Gastroesophageal sphincter (tissue), 4 donors: ENCODE data around the gene LHFPL5. TPM values are rescaled to one million over a fixed set of nuclear protein-coding genes. Genes with fewer than 3 reads are reported as not detected.

Experiments used
- ATAC-seq: fragments of 150-250 bp; one replicate; pipeline ENCODE4 v1.9.1; 2016; ENCODE audit warnings: mild to moderate bottlenecking, moderate library complexity
- H3K27ac ChIP-seq, 4 donors: fragments of 200-600 bp; sonication (generic) in 3 of 4; 1 replicate in 3 of 4; 2 replicates in 1 of 4; pipeline ENCODE4 v1.5.1; 2016 to 2019
- H3K27me3 ChIP-seq: fragments of 200-600 bp; sonication (generic); one replicate; pipeline ENCODE4 v1.5.1; 2019
- H3K36me3 ChIP-seq, 2 donors: fragments of 200-600 bp; sonication (generic); one replicate each; pipeline ENCODE4 v1.5.1; 2019; ENCODE audit warnings: control low read depth in 1 of 2
- H3K4me1 ChIP-seq, 3 donors: fragments of 200-600 bp; sonication (generic); 1 replicate in 2 of 3; 2 replicates in 1 of 3; pipeline ENCODE4 v1.5.1; 2016 to 2019; ENCODE audit warnings: control low read depth in 2 of 3
- H3K4me3 ChIP-seq, 2 donors: fragments of 200-600 bp; sonication (generic); one replicate each; pipeline ENCODE4 v1.5.1; 2019; ENCODE audit warnings: mild to moderate bottlenecking in 1 of 2, moderate library complexity in 1 of 2
- H3K9me3 ChIP-seq, 3 donors: fragments of 200-600 bp; sonication (generic); one replicate each; pipeline ENCODE4 v1.5.1; 2017 to 2019; ENCODE audit warnings: control low read depth in 2 of 3
- EP300 ChIP-seq: sonication (generic); formaldehyde crosslinking; IDR thresholded peaks from one replicate; pipeline ENCODE4 v1.6.1; 2017; ENCODE audit warnings: antibody characterized with exemption, mild to moderate bottlenecking
- POLR2A ChIP-seq, 2 donors: fragments of 450-650 bp; IDR thresholded peaks; one replicate each; pipeline ENCODE4 v1.6.1; 2017; ENCODE audit warnings: antibody characterized with exemption in 2 of 2, mild to moderate bottlenecking in 2 of 2, moderate library complexity in 1 of 2
- POLR2AphosphoS5 ChIP-seq: sonication (generic); formaldehyde crosslinking; IDR thresholded peaks from one replicate; pipeline ENCODE4 v1.6.1; 2017; ENCODE audit warnings: antibody characterized with exemption
- WGBS, 2 donors: methylation state at CpG; one replicate each; pipeline ENCODE4 v1.1.5; 2018; ENCODE audit warnings: low coverage in 1 of 2; 5-methylcytosine and 5-hydroxymethylcytosine counted together
- total RNA-seq, 4 donors: library from RNA; depleted of rRNA; stranded (reverse); fragments of >200 nt; gene quantifications; one replicate each; pipeline ENCODE4 v1.1.0, GENCODE V29; 2016
- TF ChIP-seq, protein P1 (sequence below), 4 experiments: fragments of 200-600 bp in 2 of 4; fragments of 450-650 bp in 2 of 4; sonication (generic) in 1 of 4; IDR thresholded peaks; one replicate each; pipeline ENCODE4 v1.5.1; 2017 to 2019; ENCODE audit warnings: antibody characterized with exemption in 4 of 4, mild to moderate bottlenecking in 2 of 4, moderate library complexity in 2 of 4

Gene LHFPL5
- total RNA-seq, 4 donors from 2014 or later, result not detected

DNA sequence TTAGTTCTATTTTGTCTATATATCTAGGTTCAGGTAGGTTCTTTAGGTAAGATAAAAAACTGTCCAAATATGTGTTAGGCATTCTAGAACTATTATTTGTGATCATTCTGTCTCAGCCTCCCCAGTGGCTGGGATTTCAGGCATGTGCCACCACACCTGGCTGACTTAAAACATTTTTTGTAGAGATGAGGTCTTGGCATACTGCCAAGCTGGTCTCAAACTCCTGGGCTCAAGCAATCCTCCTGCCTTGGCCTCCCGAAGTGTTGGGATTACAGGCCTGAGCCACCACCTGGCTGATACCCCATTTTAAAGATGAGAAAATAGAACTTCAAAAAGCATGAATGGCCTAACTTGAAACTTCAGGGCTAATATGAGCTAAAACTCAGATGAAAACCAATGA is 33.9 kb downstream of the LHFPL5 start:
- WGBS, 2 donors, result 38% methylated on average over 1 of the region's 1 CpG; no CpG with 5 or more reads in 1 of the 2 donors
- TF ChIP-seq EP300 (no peak), POLR2A (IDR thresholded peaks at IDR 0.05) (no peak), POLR2AphosphoS5 (no peak)
- TF ChIP-seq, protein P1, sequence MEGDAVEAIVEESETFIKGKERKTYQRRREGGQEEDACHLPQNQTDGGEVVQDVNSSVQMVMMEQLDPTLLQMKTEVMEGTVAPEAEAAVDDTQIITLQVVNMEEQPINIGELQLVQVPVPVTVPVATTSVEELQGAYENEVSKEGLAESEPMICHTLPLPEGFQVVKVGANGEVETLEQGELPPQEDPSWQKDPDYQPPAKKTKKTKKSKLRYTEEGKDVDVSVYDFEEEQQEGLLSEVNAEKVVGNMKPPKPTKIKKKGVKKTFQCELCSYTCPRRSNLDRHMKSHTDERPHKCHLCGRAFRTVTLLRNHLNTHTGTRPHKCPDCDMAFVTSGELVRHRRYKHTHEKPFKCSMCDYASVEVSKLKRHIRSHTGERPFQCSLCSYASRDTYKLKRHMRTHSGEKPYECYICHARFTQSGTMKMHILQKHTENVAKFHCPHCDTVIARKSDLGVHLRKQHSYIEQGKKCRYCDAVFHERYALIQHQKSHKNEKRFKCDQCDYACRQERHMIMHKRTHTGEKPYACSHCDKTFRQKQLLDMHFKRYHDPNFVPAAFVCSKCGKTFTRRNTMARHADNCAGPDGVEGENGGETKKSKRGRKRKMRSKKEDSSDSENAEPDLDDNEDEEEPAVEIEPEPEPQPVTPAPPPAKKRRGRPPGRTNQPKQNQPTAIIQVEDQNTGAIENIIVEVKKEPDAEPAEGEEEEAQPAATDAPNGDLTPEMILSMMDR (IDR thresholded peaks at IDR 0.05), result no peak

DNA sequence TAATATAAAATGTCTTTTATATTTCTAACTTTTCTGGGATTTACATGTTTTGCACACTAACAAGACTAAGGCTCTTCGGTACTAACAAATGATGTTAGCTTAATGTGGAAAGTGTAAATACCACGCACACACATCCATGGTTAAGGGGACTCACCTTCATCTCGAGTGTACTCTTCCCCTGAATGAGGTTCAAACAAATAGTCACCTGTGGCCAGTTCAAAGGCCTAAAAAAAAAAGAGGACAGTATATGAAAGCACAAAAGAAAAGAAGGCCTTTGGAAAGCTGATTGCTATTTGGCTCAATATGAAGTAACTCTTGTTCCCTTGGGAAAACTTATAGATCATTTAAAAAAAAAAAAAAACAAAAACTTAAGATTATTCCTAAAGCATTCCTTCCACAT is 37.2 kb downstream of the LHFPL5 start:
- ATAC-seq, result no peak
- Histone ChIP-seq H3K36me3 (peaks cover 0 to 68% of the 10 kb centered on the region in 2 donors), H3K27me3 (no peaks in the 10 kb centered on the region), H3K27ac (no peak overlapping the region), H3K4me1 (no peaks in the 10 kb centered on the region), H3K4me3 (no peak overlapping the region), H3K9me3 (no peaks in the 10 kb centered on the region)
- no peak for TF ChIP-seq POLR2A (IDR thresholded peaks at IDR 0.05)
- TF ChIP-seq EP300, result no peak
- no peak for TF ChIP-seq POLR2AphosphoS5
- 85 to 89% methylated on average over 3 of the region's 3 CpGs for WGBS, 2 donors

More for the DNA sequence above, 33.9 kb downstream of the LHFPL5 start:
- Histone ChIP-seq H3K9me3 (no peaks in the 10 kb centered on the region), H3K36me3 (peaks cover 0 to 73% of the 10 kb centered on the region in 2 donors), H3K27ac (no peak overlapping the region), H3K4me3 (no peak overlapping the region), H3K27me3 (no peaks in the 10 kb centered on the region), H3K4me1 (peaks cover 0 to 7% (median 0%) of the 10 kb centered on the region in 3 donors)
- no peak for ATAC-seq

DNA sequence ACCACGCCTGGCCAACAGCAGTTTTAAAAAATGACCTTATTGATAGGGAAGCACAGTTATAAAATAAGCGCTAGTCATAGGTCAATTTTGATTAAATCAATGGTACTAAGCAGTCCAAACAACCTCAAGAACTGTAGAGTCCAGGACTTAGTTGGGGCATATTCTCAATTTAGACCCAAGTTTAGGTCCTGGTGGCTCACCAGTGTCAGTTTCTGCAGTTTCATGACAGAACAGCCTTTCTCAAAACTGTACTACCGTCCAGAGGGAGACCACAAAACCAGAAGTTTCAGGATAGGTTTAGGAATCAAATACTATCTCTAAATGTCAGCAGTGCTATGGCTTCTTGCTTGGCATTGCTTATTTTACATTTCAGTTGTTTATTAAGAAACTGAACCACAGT is 39.1 kb downstream of the LHFPL5 start:
- Histone ChIP-seq H3K4me3 (no peak overlapping the region), H3K27me3 (no peaks in the 10 kb centered on the region), H3K9me3 (peaks cover 0 to 8% (median 0%) of the 10 kb centered on the region in 3 donors), H3K27ac (no peak overlapping the region), H3K36me3 (peaks cover 0 to 66% of the 10 kb centered on the region in 2 donors), H3K4me1 (no peaks in the 10 kb centered on the region)
- no peak for ATAC-seq
- 74 to 80% methylated on average over 1 to 2 of the region's 3 CpGs for WGBS, 2 donors
- TF ChIP-seq POLR2A (IDR thresholded peaks at IDR 0.05), result no peak
- TF ChIP-seq, protein P1 (IDR thresholded peaks at IDR 0.05), result no peak
- no peak for TF ChIP-seq EP300
- no peak for TF ChIP-seq POLR2AphosphoS5

DNA sequence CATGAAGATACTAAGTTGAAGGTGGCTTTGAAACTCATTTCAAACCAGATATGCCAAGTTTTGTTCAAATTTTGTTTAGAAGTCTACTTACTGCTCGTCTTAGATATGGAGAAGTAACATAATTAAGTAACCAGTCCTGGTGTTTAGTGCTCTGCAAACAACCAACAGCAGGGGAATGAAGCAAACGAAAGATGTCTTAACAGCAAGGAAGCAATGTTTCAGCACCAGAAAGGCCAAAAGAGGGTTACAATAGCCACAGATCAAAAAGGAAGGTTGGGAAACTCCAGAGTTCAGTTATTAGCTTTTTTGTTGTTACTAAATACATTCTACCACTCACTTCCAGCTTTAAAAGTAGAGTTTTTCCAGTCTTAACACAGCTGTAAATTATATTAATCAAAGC is 45.1 kb downstream of the LHFPL5 start:
- WGBS, 2 donors, result 65 to 86% methylated on average over 2 of the region's 2 CpGs
- ATAC-seq, result no peak

DNA sequence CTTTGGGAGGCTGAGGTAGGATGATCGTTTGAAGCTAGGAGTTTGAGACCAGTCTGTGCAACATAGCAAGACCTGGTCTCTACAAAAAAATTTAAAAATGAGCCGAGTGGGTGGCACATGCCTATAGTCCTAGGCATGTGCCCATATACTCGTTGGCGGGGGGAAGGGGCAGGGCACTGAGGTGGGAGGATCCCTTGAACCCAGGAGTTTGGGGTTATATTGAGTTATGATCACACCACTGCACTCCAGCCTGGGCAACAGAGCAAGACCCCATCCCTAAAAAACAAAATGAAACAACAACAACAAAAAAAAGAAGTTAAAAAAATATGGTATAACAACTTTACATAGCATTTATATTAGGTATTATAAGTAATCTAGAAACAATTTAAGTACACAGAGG is 47.8 kb downstream of the LHFPL5 start:
- Histone ChIP-seq H3K27ac (no peak overlapping the region), H3K4me1 (no peaks in the 10 kb centered on the region), H3K36me3 (peaks cover 0 to 92% of the 10 kb centered on the region in 2 donors), H3K4me3 (no peak overlapping the region), H3K27me3 (no peaks in the 10 kb centered on the region), H3K9me3 (peaks cover 0 to 8% (median 0%) of the 10 kb centered on the region in 3 donors)
- TF ChIP-seq EP300, result no peak
- TF ChIP-seq POLR2A (IDR thresholded peaks at IDR 0.05), result no peak
- TF ChIP-seq POLR2AphosphoS5, result no peak
- TF ChIP-seq, protein P1 (IDR thresholded peaks at IDR 0.05), result no peak
- 84 to 96% methylated on average over 4 of the region's 4 CpGs for WGBS, 2 donors
- no peak for ATAC-seq

More for the DNA sequence above, 45.1 kb downstream of the LHFPL5 start:
- H3K4me1 ChIP-seq, result no peaks in the 10 kb centered on the region
- H3K27ac ChIP-seq, result no peak overlapping the region
- H3K36me3 ChIP-seq, result peaks cover 0 to 73% of the 10 kb centered on the region in 2 donors
- TF ChIP-seq POLR2AphosphoS5 (no peak), EP300 (no peak), POLR2A (IDR thresholded peaks at IDR 0.05) (no peak)
- TF ChIP-seq, protein P1 (IDR thresholded peaks at IDR 0.05), result no peak
- H3K27me3 ChIP-seq, result no peaks in the 10 kb centered on the region
- peaks cover 0 to 8% (median 0%) of the 10 kb centered on the region in 3 donors for H3K9me3 ChIP-seq
- H3K4me3 ChIP-seq, result no peak overlapping the region
